Astrocyte (in vitro differentiated cells and primary cell): ENCODE measurements around the gene SUGCT. TPM values are rescaled to one million over a fixed set of nuclear protein-coding genes. Genes with fewer than 3 reads are reported as not detected.

ENCODE experiments used
- DNase-seq: peaks from one replicate; pipeline ENCODE4 v3.0.0-alpha.2; 2010; ENCODE audit warnings: low read depth
- FAIRE-seq: peaks from 2 replicates; lab custom pipeline; 2011; peaks lifted over from hg19 to GRCh38; lab: Jason Lieb, UNC
- H2AFZ ChIP-seq: 2 replicates; pipeline ENCODE4 v1.6.0; 2012; ENCODE audit warnings: low read depth, low read length, inconsistent platforms
- H3K27ac ChIP-seq: 2 replicates; pipeline ENCODE4 v1.5.1; 2011; ENCODE audit warnings: low read depth, low read length, inconsistent platforms
- H3K27me3 ChIP-seq: 2 replicates; pipeline ENCODE4 v1.6.0; 2011; ENCODE audit warnings: low read length, inconsistent platforms; ENCODE audit not compliant: insufficient read depth
- H3K36me3 ChIP-seq: 2 replicates; pipeline ENCODE4 v1.5.1; 2011; ENCODE audit warnings: low read length, inconsistent platforms; ENCODE audit not compliant: insufficient read depth
- H3K4me1 ChIP-seq: 2 replicates; pipeline ENCODE4 v1.5.1; 2011; ENCODE audit warnings: low read length, inconsistent platforms; ENCODE audit not compliant: insufficient read depth
- H3K4me2 ChIP-seq: 2 replicates; pipeline ENCODE4 v1.6.0; 2012; ENCODE audit warnings: low read length, inconsistent platforms
- H3K4me3 ChIP-seq: 2 replicates; pipeline ENCODE4 v1.5.1; 2011; ENCODE audit warnings: low read depth, mild to moderate bottlenecking, low read length, inconsistent platforms; ENCODE audit not compliant: insufficient read depth
- H3K79me2 ChIP-seq: 2 replicates; pipeline ENCODE4 v1.6.0; 2012; ENCODE audit warnings: mild to moderate bottlenecking, low read length, inconsistent platforms; ENCODE audit not compliant: insufficient read depth
- H3K9ac ChIP-seq: 2 replicates; pipeline ENCODE4 v1.6.0; 2012; ENCODE audit warnings: mild to moderate bottlenecking, low read length, inconsistent platforms
- H3K9me3 ChIP-seq: 2 replicates; pipeline ENCODE4 v1.5.1; 2012; ENCODE audit warnings: low read depth, mild to moderate bottlenecking, low read length, inconsistent platforms; ENCODE audit not compliant: insufficient read depth
- H4K20me1 ChIP-seq: 2 replicates; pipeline ENCODE4 v1.6.0; 2012; ENCODE audit warnings: low read length, inconsistent platforms; ENCODE audit not compliant: insufficient read depth
- H3K27ac Mint-ChIP-seq: one replicate; pipeline ENCODE4 v1.8.0; 2021; ENCODE audit warnings: mild to moderate bottlenecking, mixed read lengths; ENCODE audit not compliant: unreplicated experiment
- H3K27me3 Mint-ChIP-seq: one replicate; pipeline ENCODE4 v1.8.0; 2021; ENCODE audit warnings: low read depth, mixed read lengths; ENCODE audit not compliant: unreplicated experiment
- H3K36me3 Mint-ChIP-seq: one replicate; pipeline ENCODE4 v1.8.0; 2021; ENCODE audit warnings: low read depth, mixed read lengths; ENCODE audit not compliant: unreplicated experiment
- H3K4me1 Mint-ChIP-seq: one replicate; pipeline ENCODE4 v1.8.0; 2021; ENCODE audit warnings: low read depth, mixed read lengths; ENCODE audit not compliant: unreplicated experiment
- H3K4me3 Mint-ChIP-seq: one replicate; pipeline ENCODE4 v1.8.0; 2021; ENCODE audit warnings: mild to moderate bottlenecking, moderate library complexity, mixed read lengths; ENCODE audit not compliant: unreplicated experiment
- H3K9me3 Mint-ChIP-seq: one replicate; pipeline ENCODE4 v1.8.0; 2021; ENCODE audit warnings: mild to moderate bottlenecking, mixed read lengths; ENCODE audit not compliant: unreplicated experiment
- CTCF ChIP-seq: IDR thresholded peaks from 2 replicates; pipeline ENCODE4 v1.5.1; 2011; ENCODE audit warnings: low read depth, mild to moderate bottlenecking, inconsistent platforms, low read length, moderate library complexity; ENCODE audit not compliant: insufficient read depth
- EZH2 ChIP-seq: IDR thresholded peaks from 2 replicates; pipeline ENCODE4 v1.6.1; 2012; ENCODE audit warnings: mild to moderate bottlenecking, low read length, inconsistent platforms; ENCODE audit not compliant: insufficient read depth
- total RNA-seq: library from RNA; stranded (reverse); gene quantifications from 2 replicates; pipeline ENCODE4 v1.2.1, GENCODE V29; 2021

The SUGCT gene
- total RNA-seq, 1 donor from 2014 or later, result 15.5 TPM

DNA sequence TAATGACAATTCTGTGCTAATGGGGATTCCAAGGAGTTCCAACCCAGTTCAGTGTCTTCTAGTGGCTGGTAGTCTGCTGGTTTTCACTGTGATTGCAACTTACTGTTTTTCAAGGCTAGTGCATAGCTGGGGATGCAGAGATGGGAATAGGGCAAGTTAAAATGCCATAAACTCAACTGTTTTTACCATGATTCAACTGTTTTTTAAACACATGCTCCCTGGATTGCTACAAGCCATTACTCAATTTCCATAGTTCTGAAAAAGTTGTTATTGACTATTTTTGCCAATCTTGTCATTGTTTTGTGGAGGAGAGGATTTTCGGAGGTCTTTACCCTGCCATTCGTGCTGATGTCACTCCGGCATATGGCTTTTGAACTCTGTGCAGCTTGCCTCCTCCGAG, 245.3 kb downstream of the SUGCT start:
- Histone ChIP-seq H4K20me1 (no peaks in the 10 kb centered on the region), H3K27me3 (no peaks in the 10 kb centered on the region), H3K9me3 (no peaks in the 10 kb centered on the region), H3K4me3 (no peak overlapping the region), H3K36me3 (no peaks in the 10 kb centered on the region), H3K27ac (no peak overlapping the region), H3K9ac (no peak overlapping the region), H3K4me2 (no peak overlapping the region), H3K79me2 (no peaks in the 10 kb centered on the region), H3K4me1 (no peaks in the 10 kb centered on the region), H2AFZ (no peak overlapping the region)
- Mint-ChIP-seq H3K27me3 (no peaks in the 10 kb centered on the region), H3K9me3 (peaks cover 10% of the 10 kb centered on the region), H3K4me3 (no peak overlapping the region), H3K36me3 (peaks cover 3% of the 10 kb centered on the region), H3K27ac (no peak overlapping the region), H3K4me1 (no peaks in the 10 kb centered on the region)
- FAIRE-seq (no peak), DNase-seq (no peak)
- TF ChIP-seq EZH2, result no peak
- TF ChIP-seq CTCF, result no peak

GRCh38 chr7:40382145-40382544, 247.3 kb downstream of the SUGCT start:
- Histone ChIP-seq H3K4me2 (no peak overlapping the region), H3K9me3 (no peaks in the 10 kb centered on the region), H3K4me3 (no peak overlapping the region), H3K27ac (no peak overlapping the region), H3K79me2 (no peaks in the 10 kb centered on the region), H3K27me3 (no peaks in the 10 kb centered on the region), H2AFZ (no peak overlapping the region), H3K4me1 (no peaks in the 10 kb centered on the region), H3K36me3 (no peaks in the 10 kb centered on the region), H3K9ac (no peak overlapping the region), H4K20me1 (no peaks in the 10 kb centered on the region)
- FAIRE-seq (no peak), DNase-seq (no peak)
- TF ChIP-seq CTCF (no peak), EZH2 (no peak)
- peaks cover 3% of the 10 kb centered on the region for H3K36me3 Mint-ChIP-seq
- peaks cover 8% of the 10 kb centered on the region for H3K9me3 Mint-ChIP-seq
- H3K4me1 Mint-ChIP-seq, result no peaks in the 10 kb centered on the region
- no peak overlapping the region for H3K4me3 Mint-ChIP-seq
- no peaks in the 10 kb centered on the region for H3K27me3 Mint-ChIP-seq
- H3K27ac Mint-ChIP-seq, result no peak overlapping the region

DNA sequence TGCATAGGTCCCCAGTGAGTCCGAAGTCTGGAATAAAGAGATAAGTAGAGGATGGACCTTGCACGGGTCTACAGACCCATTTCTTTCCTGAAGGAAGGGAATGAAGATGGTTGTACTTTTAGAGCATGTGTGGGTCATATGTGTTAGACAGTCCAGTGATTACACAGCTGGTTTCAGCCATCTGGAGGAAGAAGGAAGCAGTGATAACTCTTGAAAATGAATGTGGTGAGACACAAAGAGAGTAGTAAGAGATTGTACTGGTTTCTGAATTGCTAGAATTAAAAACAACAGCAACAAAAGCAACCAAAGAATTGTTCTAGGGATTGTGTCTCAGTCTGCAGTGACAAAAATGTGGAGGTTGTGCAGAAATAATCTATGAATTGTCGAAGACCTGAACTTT, 258.9 kb downstream of the SUGCT start:
- TF ChIP-seq EZH2, result no peak
- no peak for TF ChIP-seq CTCF
- FAIRE-seq, result no peak
- Histone ChIP-seq H3K27ac (no peak overlapping the region), H3K4me2 (no peak overlapping the region), H3K36me3 (no peaks in the 10 kb centered on the region), H4K20me1 (no peaks in the 10 kb centered on the region), H3K9ac (no peak overlapping the region), H3K4me1 (no peaks in the 10 kb centered on the region), H3K4me3 (no peak overlapping the region), H2AFZ (no peak overlapping the region), H3K27me3 (no peaks in the 10 kb centered on the region), H3K79me2 (no peaks in the 10 kb centered on the region), H3K9me3 (no peaks in the 10 kb centered on the region)
- Mint-ChIP-seq H3K4me3 (no peak overlapping the region), H3K9me3 (peaks cover 6% of the 10 kb centered on the region), H3K36me3 (no peaks in the 10 kb centered on the region), H3K27me3 (no peaks in the 10 kb centered on the region), H3K27ac (no peak overlapping the region), H3K4me1 (peaks cover 3% of the 10 kb centered on the region)
- no peak for DNase-seq
